ENCODE measurements around the gene HIBADH. TPM values are rescaled to one million over a fixed set of nuclear protein-coding genes. Genes with fewer than 3 reads are reported as not detected.

Gene HIBADH
- total and polyA plus RNA-seq, 2 donors (not counting 3 experiments of a cell fraction or from before 2014, with no cell fraction given) = 22.6 to 30.5 TPM

- no peaks in the 10 kb centered on the region for H4K20me1 ChIP-seq (replicated peaks; ENCODE audit: control insufficient read depth, extremely low read depth, insufficient read depth, low read length)
- H3K9me3 ChIP-seq (replicated peaks; ENCODE audit: control insufficient read depth, insufficient read depth, low read length) = no peaks in the 10 kb centered on the region
- ChIA-PET CTCF (no interaction called here), POLR2A (no interaction called here)
- H3K4me2 ChIP-seq (ENCODE audit: insufficient read depth, low read length) = no peak overlapping the region
- dilution Hi-C loops (cut with MboI; ENCODE audit: extremely low pct_ligation_motif_present, low sequenced_read_pairs) (no loop called here), intact Hi-C loops (cut with micrococcal nuclease) (no loop called here)
- DNase-seq (ENCODE audit: low read depth, low spot score) (no peak), FAIRE-seq (no peak)
- no peak overlapping the region for H3K4me3 ChIP-seq (replicated peaks in 1 of 3; ENCODE audit: insufficient read depth in 1 of 3, low read depth in 1 of 3, low read length in 3 of 3)
- H2AFZ ChIP-seq (ENCODE audit: low read depth, low read length) = no peak overlapping the region
- H3K9me1 ChIP-seq (replicated peaks; ENCODE audit: control insufficient read depth, extremely low read depth, insufficient read depth, low read length) = no peaks in the 10 kb centered on the region
- peaks cover 0 to 4% of the 10 kb centered on the region in 2 experiments for H3K27me3 ChIP-seq (ENCODE audit: control insufficient read depth in 2 of 2, insufficient read depth in 2 of 2, low read length in 2 of 2)
- no TSS peak for BruUV-seq (replicated peaks)
- no peak overlapping the region for H3K27ac ChIP-seq (ENCODE audit: insufficient read depth, low read depth, low read length)
- H3K36me3 ChIP-seq (ENCODE audit: control insufficient read depth in 2 of 2, extremely low read depth in 1 of 2, insufficient read depth in 2 of 2, low read length in 2 of 2) = no peaks in the 10 kb centered on the region
- H3K9ac ChIP-seq (replicated peaks; ENCODE audit: extremely low read depth, insufficient read depth, low read length) = no peak overlapping the region
- TF ChIP-seq EZH2 (IDR thresholded peaks at IDR 0.05; ENCODE audit: borderline replicate concordance, low read depth, low read length, severe bottlenecking) (no peak), MYC (IDR thresholded peaks at IDR 0.05; ENCODE audit: low read depth, low read length) (no peak), POLR2A (IDR thresholded peaks at IDR 0.05; ENCODE audit: low read depth, low read length) (no peak), GATA2 (IDR thresholded peaks at IDR 0.05; ENCODE audit: insufficient read depth, insufficient read length, low read depth, low read length) (no peak), CTCF (IDR thresholded peaks at IDR 0.05; ENCODE audit: extremely low read depth in 1 of 2, insufficient read depth in 1 of 2, low read depth in 1 of 2, low read length in 2 of 2) (no peak), JUN (IDR thresholded peaks at IDR 0.05; ENCODE audit: borderline replicate concordance, insufficient read depth, insufficient read length, low read depth) (no peak), FOS (IDR thresholded peaks at IDR 0.05; ENCODE audit: borderline replicate concordance, insufficient read depth, low read length) (no peak), POLR2AphosphoS5 (IDR thresholded peaks at IDR 0.05; ENCODE audit: insufficient read depth, low read depth, low read length) (no peak), MAX (IDR thresholded peaks at IDR 0.05; ENCODE audit: insufficient read depth, insufficient read length) (no peak)
- H3K4me1 ChIP-seq (ENCODE audit: control insufficient read depth, extremely low read depth, insufficient read depth, low read length) = no peaks in the 10 kb centered on the region
- no peaks in the 10 kb centered on the region for H3K79me2 ChIP-seq (ENCODE audit: control insufficient read depth, insufficient read depth, low read length)
Measured at GRCh38 chr7:27478556-27478955, 184.1 kb downstream of the HIBADH start.

Measured in endothelial cell of umbilical vein (primary cell).